ENCODE results near the gene DDX39B.

Gene DDX39B

DNA sequence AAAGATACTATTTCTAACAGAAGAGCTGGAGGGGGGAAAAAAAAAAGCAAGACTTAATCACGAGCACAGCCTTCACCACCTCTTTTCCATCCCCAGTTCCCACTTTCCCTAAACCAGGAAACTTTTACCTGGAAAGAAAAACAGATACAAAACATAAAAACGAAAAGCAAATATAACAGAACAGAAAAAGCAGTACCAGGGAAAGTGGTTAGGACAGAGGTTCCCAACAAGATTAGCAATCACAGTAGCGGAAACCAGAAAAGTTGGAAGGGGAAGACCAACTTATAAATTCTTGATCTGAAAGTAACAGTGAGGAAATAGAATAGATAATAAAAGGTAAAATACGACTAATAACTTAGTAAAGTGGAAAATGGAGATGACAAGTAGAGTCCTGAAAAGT lies 1.2 kb downstream of the DDX39B start:
- no peak overlapping the region for H2BK120ac ChIP-seq (ENCODE audit: low read depth, low read length)
- H3K36me3 ChIP-seq (ENCODE audit: control insufficient read depth, insufficient read depth, low read length) = peaks cover 25% of the 10 kb centered on the region
- no peak overlapping the region for H3K27ac ChIP-seq (ENCODE audit: low read depth, low read length)
- H3K23ac ChIP-seq (ENCODE audit: low read length) = no peak overlapping the region
- no peak overlapping the region for H3K18ac ChIP-seq (ENCODE audit: low read length)
- H3K79me2 ChIP-seq (ENCODE audit: control insufficient read depth, insufficient read depth, low read length) = peaks cover 54% of the 10 kb centered on the region
- no peak overlapping the region for H2AK5ac ChIP-seq (ENCODE audit: low read length)
- peaks cover 12% of the 10 kb centered on the region for H3K79me1 ChIP-seq (ENCODE audit: low read length)
- peak overlapping the region; percentile 82 for H3K56ac ChIP-seq (ENCODE audit: low read length)
- peaks cover 5% of the 10 kb centered on the region for H3K4me1 ChIP-seq (ENCODE audit: control insufficient read depth, low read depth, low read length)
- no peak overlapping the region for H4K8ac ChIP-seq (ENCODE audit: low read depth, low read length)
- DNase-seq = no peak
- H3K4ac ChIP-seq (ENCODE audit: low read depth, low read length) = no peak overlapping the region
- peak overlapping the region; percentile 43 for H3K4me2 ChIP-seq (ENCODE audit: low read length)
- no peaks in the 10 kb centered on the region for H3K27me3 ChIP-seq (ENCODE audit: insufficient read depth, low read length, poor library complexity)
- no peak overlapping the region for H2BK15ac ChIP-seq (replicated peaks; ENCODE audit: low read depth)
- H2BK5ac ChIP-seq (ENCODE audit: low read length) = no peak overlapping the region
- peak overlapping the region; percentile 80 for H3K9ac ChIP-seq (ENCODE audit: low read length)
- WGBS (ENCODE audit: extremely low coverage, insufficient coverage, low lambda C conversion rate) = no CpG with 5 or more reads among the region's 4 CpGs
- H3K4me3 ChIP-seq (ENCODE audit: low read length) = peak overlapping the region; percentile 48
- H4K5ac ChIP-seq (ENCODE audit: low read length) = no peak overlapping the region

DNA sequence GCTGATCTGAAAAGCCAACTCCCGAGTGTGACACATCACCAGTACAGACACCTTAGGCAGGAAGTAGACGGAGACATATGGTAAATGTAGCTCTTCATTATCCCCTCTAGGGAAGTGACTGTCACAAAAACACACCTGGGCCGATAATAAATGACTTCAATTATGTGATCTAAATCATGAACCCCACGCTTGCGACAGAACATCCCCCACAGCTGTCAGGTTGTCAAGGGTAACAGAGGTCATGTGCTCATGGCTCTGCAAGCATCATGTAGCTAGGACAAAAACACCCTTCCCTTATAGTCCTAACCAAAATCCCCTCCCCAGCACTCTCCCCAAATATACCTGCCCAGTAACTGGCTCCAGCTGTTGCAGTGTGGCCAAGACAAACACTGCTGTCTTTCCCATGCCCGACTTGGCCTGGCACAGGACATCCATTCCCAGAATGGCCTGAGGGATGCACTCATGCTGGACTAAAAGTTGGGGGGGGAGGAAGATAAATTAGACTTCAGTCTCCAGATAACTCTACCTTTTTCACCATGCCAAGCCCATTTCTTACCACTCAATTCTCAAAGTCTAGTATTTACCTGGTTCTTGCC lies 2.9 kb downstream of the DDX39B start:
- H3K79me2 ChIP-seq (ENCODE audit: control insufficient read depth, insufficient read depth, low read length) = peaks cover 61% of the 10 kb centered on the region
- no peak overlapping the region for H3K4me3 ChIP-seq (ENCODE audit: low read length)
- H4K5ac ChIP-seq (ENCODE audit: low read length) = no peak overlapping the region
- no peak for DNase-seq
- no peak overlapping the region for H3K4ac ChIP-seq (ENCODE audit: low read depth, low read length)
- no peak overlapping the region for H3K56ac ChIP-seq (ENCODE audit: low read length)
- H4K8ac ChIP-seq (ENCODE audit: low read depth, low read length) = no peak overlapping the region
- no CpG with 5 or more reads among the region's 6 CpGs for WGBS (ENCODE audit: extremely low coverage, insufficient coverage, low lambda C conversion rate)
- H3K79me1 ChIP-seq (ENCODE audit: low read length) = peaks cover 22% of the 10 kb centered on the region
- H2BK5ac ChIP-seq (ENCODE audit: low read length) = no peak overlapping the region
- peak overlapping the region; percentile 22 for H3K4me2 ChIP-seq (ENCODE audit: low read length)
- H3K18ac ChIP-seq (ENCODE audit: low read length) = no peak overlapping the region
- H3K4me1 ChIP-seq (ENCODE audit: control insufficient read depth, low read depth, low read length) = peaks cover 5% of the 10 kb centered on the region
- peak overlapping the region; percentile 80 for H3K9ac ChIP-seq (ENCODE audit: low read length)
- H2AK5ac ChIP-seq (ENCODE audit: low read length) = no peak overlapping the region
- peaks cover 39% of the 10 kb centered on the region for H3K36me3 ChIP-seq (ENCODE audit: control insufficient read depth, insufficient read depth, low read length)
- H2BK120ac ChIP-seq (ENCODE audit: low read depth, low read length) = no peak overlapping the region
- H3K27me3 ChIP-seq (ENCODE audit: insufficient read depth, low read length, poor library complexity) = no peaks in the 10 kb centered on the region
- H3K23ac ChIP-seq (ENCODE audit: low read length) = no peak overlapping the region
- no peak overlapping the region for H3K27ac ChIP-seq (ENCODE audit: low read depth, low read length)
- H2BK15ac ChIP-seq (replicated peaks; ENCODE audit: low read depth) = no peak overlapping the region

DNA sequence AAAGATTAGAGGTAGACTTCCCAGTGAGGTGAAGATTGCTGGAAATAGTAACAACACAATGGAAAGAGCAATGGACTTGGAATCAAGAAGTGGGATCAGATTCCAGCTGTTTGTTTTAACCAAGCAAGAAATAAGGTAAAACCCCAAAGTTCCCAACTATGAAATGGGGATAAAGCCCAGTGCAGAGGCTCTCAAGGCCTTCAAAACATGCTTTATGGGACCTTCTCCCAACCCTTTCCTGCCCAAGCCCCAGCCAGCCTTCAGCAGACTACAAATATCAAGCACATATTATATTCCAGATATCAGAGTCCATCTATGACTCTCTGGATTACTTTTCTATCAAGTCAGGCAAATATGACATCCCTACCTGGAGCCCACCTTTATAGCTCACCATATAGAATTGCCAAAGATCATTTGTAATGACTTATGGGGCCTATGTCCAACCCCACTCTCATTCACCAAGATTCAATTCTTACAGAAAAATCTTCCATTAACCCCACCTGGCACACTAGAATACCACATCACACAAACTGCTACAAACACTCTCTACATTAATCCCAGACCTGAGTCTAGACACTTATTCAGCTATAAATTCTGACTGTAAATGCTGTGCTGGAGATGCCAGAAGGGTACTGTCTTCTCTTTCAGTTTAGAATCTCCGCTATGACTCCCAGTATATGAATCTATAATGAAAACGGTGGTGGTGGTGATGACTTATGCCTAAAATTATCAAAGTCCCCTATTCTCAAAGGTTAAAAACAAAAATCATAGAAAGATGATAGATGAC lies 6.1 kb downstream of the DDX39B start:
- DNase-seq = no peak
- no peak overlapping the region for H3K9ac ChIP-seq (ENCODE audit: low read length)
- no peak overlapping the region for H4K8ac ChIP-seq (ENCODE audit: low read depth, low read length)
- no peak overlapping the region for H3K23ac ChIP-seq (ENCODE audit: low read length)
- H3K4me2 ChIP-seq (ENCODE audit: low read length) = no peak overlapping the region
- no peak overlapping the region for H3K18ac ChIP-seq (ENCODE audit: low read length)
- no peak overlapping the region for H4K5ac ChIP-seq (ENCODE audit: low read length)
- H3K56ac ChIP-seq (ENCODE audit: low read length) = no peak overlapping the region
- H3K4me3 ChIP-seq (ENCODE audit: low read length) = no peak overlapping the region
- no peak overlapping the region for H3K27ac ChIP-seq (ENCODE audit: low read depth, low read length)
- no peak overlapping the region for H3K4ac ChIP-seq (ENCODE audit: low read depth, low read length)
- peaks cover 55% of the 10 kb centered on the region for H3K36me3 ChIP-seq (ENCODE audit: control insufficient read depth, insufficient read depth, low read length)
- peaks cover 5% of the 10 kb centered on the region for H3K4me1 ChIP-seq (ENCODE audit: control insufficient read depth, low read depth, low read length)
- H3K79me2 ChIP-seq (ENCODE audit: control insufficient read depth, insufficient read depth, low read length) = peaks cover 51% of the 10 kb centered on the region
- WGBS (ENCODE audit: extremely low coverage, insufficient coverage, low lambda C conversion rate) = no CpG with 5 or more reads among the region's 2 CpGs
- H2BK15ac ChIP-seq (replicated peaks; ENCODE audit: low read depth) = no peak overlapping the region
- H2BK5ac ChIP-seq (ENCODE audit: low read length) = no peak overlapping the region
- no peaks in the 10 kb centered on the region for H3K27me3 ChIP-seq (ENCODE audit: insufficient read depth, low read length, poor library complexity)
- no peak overlapping the region for H2BK120ac ChIP-seq (ENCODE audit: low read depth, low read length)
- H2AK5ac ChIP-seq (ENCODE audit: low read length) = no peak overlapping the region
- peaks cover 33% of the 10 kb centered on the region for H3K79me1 ChIP-seq (ENCODE audit: low read length)

DNA sequence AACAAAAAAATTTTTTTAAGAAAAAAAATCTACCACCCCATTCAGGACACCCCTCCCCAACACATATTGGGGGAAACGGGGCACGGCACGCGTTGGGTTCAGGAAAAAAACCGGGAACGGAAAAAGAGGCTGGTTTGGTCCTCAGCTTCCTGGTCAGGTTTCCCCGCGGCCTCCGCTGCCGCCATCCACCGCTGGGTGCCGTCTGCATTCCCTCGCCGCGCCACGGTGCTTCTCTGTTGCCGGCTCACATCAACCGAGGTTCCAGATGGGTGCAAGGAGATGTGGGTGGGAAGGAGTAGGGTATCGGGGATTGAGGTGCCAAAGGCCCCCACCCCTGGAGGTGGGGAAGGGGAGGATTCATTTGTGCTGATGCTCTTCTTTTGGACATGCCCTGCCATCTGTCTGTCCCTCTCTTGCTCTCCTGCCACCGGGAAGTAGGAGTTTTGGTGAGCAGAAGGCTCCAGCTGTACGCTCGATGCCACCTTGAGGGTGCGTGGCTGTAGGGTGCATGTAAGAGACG lies 7.2 kb downstream of the DDX39B start:
- Histone ChIP-seq H3K79me2 (ENCODE audit: control insufficient read depth, insufficient read depth, low read length) (peaks cover 39% of the 10 kb centered on the region), H3K27me3 (ENCODE audit: insufficient read depth, low read length, poor library complexity) (no peaks in the 10 kb centered on the region), H3K36me3 (ENCODE audit: control insufficient read depth, insufficient read depth, low read length) (peaks cover 54% of the 10 kb centered on the region), H3K4me3 (ENCODE audit: low read length) (no peak overlapping the region), H4K8ac (ENCODE audit: low read depth, low read length) (no peak overlapping the region), H2BK15ac (replicated peaks; ENCODE audit: low read depth) (no peak overlapping the region), H2AK5ac (ENCODE audit: low read length) (no peak overlapping the region), H3K9ac (ENCODE audit: low read length) (no peak overlapping the region), H3K79me1 (ENCODE audit: low read length) (peaks cover 34% of the 10 kb centered on the region), H3K56ac (ENCODE audit: low read length) (no peak overlapping the region), H2BK5ac (ENCODE audit: low read length) (no peak overlapping the region), H2BK120ac (ENCODE audit: low read depth, low read length) (no peak overlapping the region), H3K23ac (ENCODE audit: low read length) (no peak overlapping the region), H3K27ac (ENCODE audit: low read depth, low read length) (no peak overlapping the region), H4K5ac (ENCODE audit: low read length) (no peak overlapping the region), H3K4me2 (ENCODE audit: low read length) (no peak overlapping the region), H3K4me1 (ENCODE audit: control insufficient read depth, low read depth, low read length) (peaks cover 5% of the 10 kb centered on the region), H3K18ac (ENCODE audit: low read length) (no peak overlapping the region), H3K4ac (ENCODE audit: low read depth, low read length) (no peak overlapping the region)
- DNase-seq = no peak
- no CpG with 5 or more reads among the region's 24 CpGs for WGBS (ENCODE audit: extremely low coverage, insufficient coverage, low lambda C conversion rate)

DNA sequence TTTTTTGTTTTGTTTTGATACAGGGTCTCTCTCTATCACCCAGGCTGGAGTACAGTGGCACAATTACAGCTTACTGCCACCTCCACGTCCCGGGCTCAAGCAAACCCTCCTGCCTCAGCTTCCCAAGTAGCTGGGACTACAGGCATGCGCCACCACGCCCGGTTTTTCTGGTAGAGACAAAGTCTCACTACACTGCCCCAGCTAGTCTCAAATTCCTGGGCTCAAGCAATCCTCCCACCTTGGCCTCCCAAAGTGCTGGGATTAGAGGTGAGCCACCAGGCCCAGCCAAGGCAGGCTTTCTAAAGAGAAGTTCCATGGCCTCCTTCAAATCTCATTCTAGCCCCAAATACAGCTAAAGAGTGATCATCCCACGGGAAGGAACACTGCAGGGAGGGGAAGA lies 7.8 kb downstream of the DDX39B start:
- H3K18ac ChIP-seq (ENCODE audit: low read length) = no peak overlapping the region
- peaks cover 32% of the 10 kb centered on the region for H3K79me1 ChIP-seq (ENCODE audit: low read length)
- peaks cover 51% of the 10 kb centered on the region for H3K36me3 ChIP-seq (ENCODE audit: control insufficient read depth, insufficient read depth, low read length)
- H3K4me1 ChIP-seq (ENCODE audit: control insufficient read depth, low read depth, low read length) = peaks cover 2% of the 10 kb centered on the region
- no peak overlapping the region for H3K56ac ChIP-seq (ENCODE audit: low read length)
- H3K27me3 ChIP-seq (ENCODE audit: insufficient read depth, low read length, poor library complexity) = no peaks in the 10 kb centered on the region
- peaks cover 34% of the 10 kb centered on the region for H3K79me2 ChIP-seq (ENCODE audit: control insufficient read depth, insufficient read depth, low read length)
- H4K8ac ChIP-seq (ENCODE audit: low read depth, low read length) = no peak overlapping the region
- DNase-seq = no peak
- no peak overlapping the region for H2BK120ac ChIP-seq (ENCODE audit: low read depth, low read length)
- H2BK5ac ChIP-seq (ENCODE audit: low read length) = no peak overlapping the region
- H4K5ac ChIP-seq (ENCODE audit: low read length) = no peak overlapping the region
- H3K27ac ChIP-seq (ENCODE audit: low read depth, low read length) = no peak overlapping the region
- WGBS (ENCODE audit: extremely low coverage, insufficient coverage, low lambda C conversion rate) = no CpG with 5 or more reads among the region's 6 CpGs
- no peak overlapping the region for H3K4me3 ChIP-seq (ENCODE audit: low read length)
- H3K4me2 ChIP-seq (ENCODE audit: low read length) = no peak overlapping the region
- no peak overlapping the region for H3K23ac ChIP-seq (ENCODE audit: low read length)
- no peak overlapping the region for H2AK5ac ChIP-seq (ENCODE audit: low read length)
- no peak overlapping the region for H3K9ac ChIP-seq (ENCODE audit: low read length)
- no peak overlapping the region for H2BK15ac ChIP-seq (replicated peaks; ENCODE audit: low read depth)
- no peak overlapping the region for H3K4ac ChIP-seq (ENCODE audit: low read depth, low read length)
